GM21367 (cell line): ENCODE results near the gene SEPSECS.
A peak's percentile ranks its signal among the peaks of the same experiment; 100 is the strongest.

Source experiments
- ATAC-seq: cut with Tn5 transposase; IDR thresholded peaks from one replicate; pipeline ENCODE4 v1.9.1; 2021; ENCODE audit not compliant: unreplicated experiment

Gene SEPSECS

GRCh38 chr4:25157081-25157480, 3.2 kb downstream of the SEPSECS start:
- ATAC-seq, result no peak

- ATAC-seq, result no peak
These were observed 4.3 kb downstream of the SEPSECS start for GRCh38 chr4:25155947-25156346.

DNA sequence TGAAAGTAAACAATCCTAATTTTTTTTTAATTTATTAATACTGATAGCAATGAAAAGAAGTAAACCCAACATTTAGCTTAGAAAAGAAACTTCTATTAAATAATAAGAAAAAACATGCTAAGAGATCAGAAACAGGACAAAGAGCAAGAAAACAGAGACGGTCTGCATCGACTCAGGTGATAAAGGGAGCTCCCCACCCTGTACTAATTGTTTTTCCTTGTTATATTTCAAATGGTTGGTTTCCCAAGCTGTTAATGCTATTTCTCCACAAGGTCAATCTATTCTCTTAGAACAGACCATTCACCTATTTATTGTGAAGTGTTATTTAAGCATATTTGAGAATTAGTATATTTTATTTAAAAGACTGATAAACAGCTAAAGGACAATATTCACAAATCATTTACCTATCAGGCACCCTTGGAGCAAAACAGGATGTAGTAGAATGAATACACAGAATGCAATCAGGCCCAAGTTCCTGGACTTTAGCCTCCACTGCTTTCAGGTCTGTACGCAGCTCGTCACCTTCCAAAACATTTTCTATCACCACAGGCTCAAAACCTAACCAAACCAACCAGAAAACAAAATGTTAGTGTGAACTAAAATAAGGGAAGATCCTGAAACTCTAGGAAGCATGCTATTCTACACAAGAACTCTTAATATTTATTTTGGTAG, 5.5 kb downstream of the SEPSECS start:
- no peak for ATAC-seq

DNA sequence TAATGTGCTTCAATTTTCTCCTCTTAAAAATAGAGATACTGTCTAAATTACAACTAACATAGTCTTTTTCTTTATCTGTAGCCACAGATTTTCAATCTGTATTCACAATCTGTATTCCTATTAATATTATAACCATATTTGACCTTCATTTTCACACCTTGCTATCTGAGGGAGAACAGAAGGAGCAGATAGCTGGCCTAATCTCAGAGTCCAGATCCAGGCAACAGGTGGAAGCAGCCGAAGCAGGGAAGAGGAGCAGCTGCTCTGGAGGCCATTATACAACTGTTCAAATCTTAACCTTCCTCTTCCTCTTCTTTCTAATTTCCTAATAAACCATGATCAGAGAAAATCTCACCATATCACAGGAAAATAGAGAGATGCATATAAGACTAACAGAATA, 14.2 kb downstream of the SEPSECS start:
- no peak for ATAC-seq

DNA sequence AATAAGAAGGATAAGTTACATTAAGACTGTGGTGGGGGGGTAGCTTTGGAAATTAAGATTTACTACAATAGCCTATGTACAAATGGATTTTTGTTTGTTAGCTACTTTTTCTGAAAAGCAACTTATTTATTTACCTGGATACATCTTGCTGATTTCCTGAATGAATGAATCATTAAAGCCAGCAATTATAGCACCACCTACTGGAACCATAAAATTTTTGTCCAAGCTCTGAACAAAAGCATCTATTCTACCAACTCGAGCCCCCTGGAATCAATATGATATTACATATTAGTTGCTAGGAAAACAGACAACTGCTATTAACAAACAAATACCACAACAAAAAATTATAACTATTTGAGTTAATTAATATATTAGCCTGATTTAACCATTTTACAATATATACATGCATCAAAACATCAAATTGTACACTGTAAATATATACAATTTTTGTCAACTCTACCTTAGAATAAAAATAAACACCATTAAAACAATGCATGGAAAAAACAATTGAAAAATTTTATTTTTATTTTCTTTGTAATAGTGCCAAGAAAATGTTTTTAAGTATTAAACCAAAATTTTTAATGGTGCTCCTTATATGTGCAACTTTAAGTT, 15.3 kb downstream of the SEPSECS start:
- ATAC-seq, result no peak

- ATAC-seq, result no peak
These were observed 17.8 kb downstream of the SEPSECS start for GRCh38 chr4:25142468-25142867.

- ATAC-seq, result no peak
These were observed 18.7 kb downstream of the SEPSECS start for GRCh38 chr4:25141592-25141991.

- ATAC-seq, result no peak
These were observed 27.1 kb downstream of the SEPSECS start for GRCh38 chr4:25133132-25133531.

GRCh38 chr4:25131926-25132325, 28.3 kb downstream of the SEPSECS start:
- no peak for ATAC-seq

- ATAC-seq, result no peak
These were observed 28.9 kb downstream of the SEPSECS start for GRCh38 chr4:25131381-25131780.

DNA sequence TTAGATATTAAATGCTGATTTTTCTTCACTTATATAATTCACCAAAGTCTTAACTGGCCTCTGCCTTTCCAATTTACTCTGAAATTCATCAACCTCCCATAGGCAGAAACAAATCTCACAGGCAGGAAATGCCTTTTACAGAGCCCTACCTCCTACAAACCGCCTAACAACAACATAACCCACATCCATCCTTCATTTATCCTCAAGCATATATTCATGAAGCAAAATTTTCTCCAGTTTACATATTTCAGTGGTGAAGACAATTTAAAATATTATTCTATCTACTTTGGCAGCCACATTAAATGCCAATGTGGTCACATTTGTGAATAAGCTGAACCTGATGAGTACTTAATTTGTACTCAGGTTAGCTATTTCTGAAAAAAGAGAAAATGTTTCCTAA, 30.3 kb downstream of the SEPSECS start:
- ATAC-seq, result no peak

DNA sequence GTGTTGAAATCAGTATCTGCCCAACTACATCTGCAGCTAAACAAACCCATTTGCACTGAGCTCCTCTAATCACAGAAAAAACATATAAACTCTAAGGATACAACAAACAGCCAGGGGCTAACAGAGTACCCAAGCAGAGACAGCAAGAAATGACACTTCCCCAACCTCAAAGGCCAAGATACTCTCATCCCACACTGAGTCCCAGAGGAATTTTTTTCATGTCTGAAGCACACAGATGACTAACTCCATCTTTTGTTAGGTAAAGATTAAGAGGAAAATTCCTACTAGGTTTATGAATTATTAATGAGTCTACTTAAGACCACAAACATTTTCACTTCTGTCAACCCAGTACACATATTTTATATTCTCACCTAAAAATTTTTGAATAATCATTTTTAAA, 31.6 kb downstream of the SEPSECS start:
- ATAC-seq, result no peak

GRCh38 chr4:25123236-25123635, 37.0 kb downstream of the SEPSECS start:
- peak; percentile 90 for ATAC-seq

GRCh38 chr4:25120146-25120940, 39.9 kb downstream of the SEPSECS start:
- no peak for ATAC-seq

DNA sequence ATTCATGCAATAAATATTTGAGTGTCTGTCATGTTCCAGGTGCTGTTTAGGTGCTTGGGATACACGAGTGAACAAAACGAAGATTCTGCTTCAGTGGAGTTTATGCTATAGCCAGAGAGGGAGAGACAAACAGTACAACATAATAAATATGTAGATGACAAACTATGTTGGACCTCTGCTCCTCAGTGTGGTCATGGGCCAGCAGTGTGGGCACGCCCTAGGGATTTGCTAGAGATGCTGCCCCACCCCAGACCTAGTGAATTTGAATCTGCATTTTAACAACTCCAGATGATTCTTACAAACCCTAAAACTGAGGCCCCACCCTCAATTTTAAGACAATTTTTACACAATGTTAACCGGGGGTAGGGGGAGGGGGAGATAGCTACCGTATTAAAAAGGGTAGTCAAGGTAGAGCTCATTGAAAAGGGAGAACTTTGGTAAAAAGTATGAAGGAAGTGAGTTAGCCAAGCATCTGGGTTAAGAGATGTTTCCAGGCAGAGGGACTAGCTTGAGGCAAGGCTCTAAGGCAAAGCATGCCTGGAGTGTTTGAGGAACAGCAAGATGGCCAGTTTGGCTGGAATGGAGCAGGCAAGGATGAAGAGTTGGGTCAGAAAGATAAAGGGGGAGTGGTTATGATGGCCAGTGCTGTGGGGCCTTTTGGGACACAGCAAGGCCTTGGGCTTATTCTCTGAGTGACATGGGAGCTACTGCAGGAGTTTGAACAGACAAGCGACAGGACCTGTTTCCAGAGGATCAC, 42.4 kb downstream of the SEPSECS start:
- ATAC-seq, result no peak

GRCh38 chr4:25117274-25117673, 43.0 kb downstream of the SEPSECS start:
- ATAC-seq, result no peak

DNA sequence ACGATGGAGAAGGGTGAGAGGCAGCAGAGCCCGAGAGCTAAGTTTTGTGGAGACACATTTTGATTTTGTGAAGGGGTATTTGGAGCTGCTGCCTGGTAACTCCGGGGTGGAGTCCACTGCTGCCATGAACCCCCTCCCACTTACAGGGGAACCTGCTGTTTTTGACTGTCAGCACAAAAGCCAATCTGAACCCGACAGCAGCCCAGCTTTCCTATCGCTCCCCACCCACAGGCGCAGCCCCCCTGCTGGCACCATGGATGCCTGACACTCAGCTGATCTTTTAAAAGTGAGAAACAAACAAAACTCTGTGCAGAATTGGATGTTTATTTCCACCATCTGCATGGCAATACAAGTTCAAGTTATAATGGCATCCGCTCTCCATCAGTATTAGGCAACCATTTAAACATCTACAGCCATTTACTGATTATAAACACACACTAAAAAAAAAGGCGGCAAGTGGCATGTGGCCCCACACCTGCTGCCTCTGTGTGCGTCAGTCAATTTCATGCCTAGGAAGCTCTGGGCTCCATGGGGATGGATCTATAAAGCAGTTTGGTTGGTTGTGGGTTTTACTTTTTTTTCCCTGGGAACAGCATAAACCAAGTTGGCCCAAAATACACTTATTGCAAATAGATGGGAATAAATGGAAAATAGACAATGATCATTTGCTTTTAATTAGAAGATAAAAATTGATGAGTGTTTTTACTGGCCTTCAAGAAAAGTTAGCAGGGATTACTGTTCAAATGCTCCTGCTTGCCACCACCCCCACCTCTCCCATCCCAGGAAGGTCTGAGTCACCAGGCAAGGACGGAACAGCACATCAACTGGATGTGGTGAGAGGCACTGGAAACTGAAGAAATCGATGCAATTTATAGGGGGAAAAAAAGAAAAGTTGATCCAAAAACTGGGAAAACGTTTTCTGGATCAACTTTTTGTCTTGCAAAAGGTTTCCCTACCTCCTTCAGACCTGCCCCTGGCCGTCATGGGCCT, 46.0 kb downstream of the SEPSECS start:
- no peak for ATAC-seq

DNA sequence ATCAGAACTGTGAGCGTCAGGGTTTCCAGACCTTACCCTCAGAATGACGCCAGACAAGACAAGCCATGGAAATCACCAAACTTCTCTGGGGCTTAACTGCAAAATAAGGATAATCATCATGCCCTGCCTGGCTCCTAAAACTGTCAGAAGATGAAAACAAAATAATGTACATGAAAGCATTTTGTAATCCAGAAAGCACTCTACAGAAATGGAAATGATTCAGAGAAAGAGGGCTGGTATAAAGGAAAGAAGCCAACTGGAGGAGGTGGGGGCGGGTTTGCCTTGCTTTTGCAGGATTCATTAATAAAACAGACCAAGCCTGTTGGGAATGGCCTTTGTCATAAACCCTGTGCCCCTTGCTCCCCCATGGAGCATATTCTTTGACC, 47.3 kb downstream of the SEPSECS start:
- no peak for ATAC-seq

GRCh38 chr4:25112366-25112994, 47.8 kb downstream of the SEPSECS start:
- ATAC-seq, result no peak
